Measurements from ENCODE around the gene PTGER4. TPM values are rescaled to one million over a fixed set of nuclear protein-coding genes. Genes with fewer than 3 reads are reported as not detected.

PTGER4 gene
- total and polyA plus RNA-seq, 2 donors from 2014 or later, result 8.5 to 17.2 TPM

- FAIRE-seq (no peak), DNase-seq (no peak)
- Histone ChIP-seq H3K27me3 (ENCODE audit: control insufficient read depth, insufficient read depth, low read length) (no peaks in the 10 kb centered on the region), H3K36me3 (ENCODE audit: control insufficient read depth in 2 of 3, insufficient read depth in 3 of 3, low read length in 3 of 3) (no peaks in the 10 kb centered on the region), H3K27ac (ENCODE audit: low read depth in 2 of 2, low read length in 2 of 2) (no peak overlapping the region), H3K9ac (ENCODE audit: low read length in 3 of 3) (no peak overlapping the region), H3K4me1 (ENCODE audit: control insufficient read depth in 2 of 3, insufficient read depth in 2 of 3, low read depth in 1 of 3, low read length in 3 of 3) (no peaks in the 10 kb centered on the region), H3K4me3 (ENCODE audit: low read length in 3 of 3) (no peak overlapping the region), H3K9me3 (ENCODE audit: control insufficient read depth in 2 of 3, insufficient read depth in 1 of 3, low read length in 3 of 3) (no peaks in the 10 kb centered on the region)
- intact Hi-C loops (cut with DNase I), result no loop called here
- TF ChIP-seq CTCF (IDR thresholded peaks at IDR 0.05; ENCODE audit: borderline replicate concordance, extremely low read depth, insufficient read depth), result no peak
Observed at GRCh38 chr5:40669606-40670390, 9.9 kb upstream of the PTGER4 start.

GRCh38 chr5:40672425-40672824, 7.3 kb upstream of the PTGER4 start:
- Histone ChIP-seq H3K36me3 (ENCODE audit: control insufficient read depth in 2 of 3, insufficient read depth in 3 of 3, low read length in 3 of 3) (no peaks in the 10 kb centered on the region), H3K27me3 (ENCODE audit: control insufficient read depth, insufficient read depth, low read length) (no peaks in the 10 kb centered on the region), H3K9me3 (ENCODE audit: control insufficient read depth in 2 of 3, insufficient read depth in 1 of 3, low read length in 3 of 3) (no peaks in the 10 kb centered on the region), H3K4me1 (ENCODE audit: control insufficient read depth in 2 of 3, insufficient read depth in 2 of 3, low read depth in 1 of 3, low read length in 3 of 3) (no peaks in the 10 kb centered on the region), H3K4me3 (ENCODE audit: low read length in 3 of 3) (no peak overlapping the region), H3K27ac (ENCODE audit: low read depth in 2 of 2, low read length in 2 of 2) (no peak overlapping the region), H3K9ac (ENCODE audit: low read length in 3 of 3) (no peak overlapping the region)
- DNase-seq (no peak), FAIRE-seq (no peak)
- intact Hi-C loops (cut with DNase I), result no loop called here
- no peak for TF ChIP-seq CTCF (IDR thresholded peaks at IDR 0.05; ENCODE audit: borderline replicate concordance, extremely low read depth, insufficient read depth)

- no peaks in the 10 kb centered on the region for H3K9me3 ChIP-seq (ENCODE audit: control insufficient read depth in 2 of 3, insufficient read depth in 1 of 3, low read length in 3 of 3)
- DNase-seq (no peak), FAIRE-seq (no peak)
- no peak overlapping the region for H3K9ac ChIP-seq (ENCODE audit: low read length in 3 of 3)
- no peaks in the 10 kb centered on the region for H3K36me3 ChIP-seq (ENCODE audit: control insufficient read depth in 2 of 3, insufficient read depth in 3 of 3, low read length in 3 of 3)
- H3K4me3 ChIP-seq (ENCODE audit: low read length in 3 of 3), result no peak overlapping the region
- intact Hi-C loops (cut with DNase I), result no loop called here
- no peak overlapping the region for H3K27ac ChIP-seq (ENCODE audit: low read depth in 2 of 2, low read length in 2 of 2)
- H3K27me3 ChIP-seq (ENCODE audit: control insufficient read depth, insufficient read depth, low read length), result peaks cover 3% of the 10 kb centered on the region
- no peak for TF ChIP-seq CTCF (IDR thresholded peaks at IDR 0.05; ENCODE audit: borderline replicate concordance, extremely low read depth, insufficient read depth)
- H3K4me1 ChIP-seq (ENCODE audit: control insufficient read depth in 2 of 3, insufficient read depth in 2 of 3, low read depth in 1 of 3, low read length in 3 of 3), result no peaks in the 10 kb centered on the region
Observed at GRCh38 chr5:40674661-40675235, 5.0 kb upstream of the PTGER4 start.
